Stomach (tissue), 9 donors: ENCODE data around the gene AP5S1. TPM values are rescaled to one million over a fixed set of nuclear protein-coding genes. Genes with fewer than 3 reads are reported as not detected.

Experiments used
- DNase-seq, 2 donors: peaks; one replicate each; pipeline versions ENCODE4 v3.0.0 to v3.0.0-alpha.2; 2013 to 2019
- H3K27ac ChIP-seq, 5 donors: fragments of 200-600 bp in 4 of 5; sonication (generic) in 4 of 5; one replicate each; pipeline ENCODE4 v1.5.1; 2013 to 2019; ENCODE audit warnings: mild to moderate bottlenecking in 1 of 5, moderate library complexity in 1 of 5
- H3K27me3 ChIP-seq, 3 donors: fragments of 200-600 bp; sonication (generic); one replicate each; pipeline ENCODE4 v1.5.1; 2017 to 2019; ENCODE audit warnings: mixed run types in 1 of 3
- H3K36me3 ChIP-seq, 4 donors: fragments of 200-600 bp; sonication (generic); 1 replicate in 3 of 4; 2 replicates in 1 of 4; pipeline ENCODE4 v1.5.1; 2016 to 2019
- H3K4me1 ChIP-seq, 4 donors: fragments of 200-600 bp; sonication (generic); one replicate each; pipeline ENCODE4 v1.5.1; 2016 to 2019
- H3K4me3 ChIP-seq, 4 donors: fragments of 200-600 bp; sonication (generic) in 3 of 4; one replicate each; pipeline ENCODE4 v1.5.1; 2016 to 2019; ENCODE audit warnings: mild to moderate bottlenecking in 1 of 4
- H3K9me3 ChIP-seq, 4 donors: fragments of 200-600 bp; sonication (generic); one replicate each; pipeline ENCODE4 v1.5.1; 2016 to 2019
- EP300 ChIP-seq: sonication (generic); formaldehyde crosslinking; IDR thresholded peaks from one replicate; pipeline ENCODE4 v1.6.1; 2017; ENCODE audit warnings: antibody characterized with exemption
- POLR2A ChIP-seq, 4 donors: fragments of 450-650 bp; IDR thresholded peaks; one replicate each; pipeline ENCODE4 v1.6.1; 2016; ENCODE audit warnings: antibody characterized with exemption in 4 of 4, control low read depth in 2 of 4, mild to moderate bottlenecking in 1 of 4, moderate library complexity in 1 of 4
- POLR2AphosphoS5 ChIP-seq, 3 donors: sonication (generic); formaldehyde crosslinking; IDR thresholded peaks; one replicate each; pipeline ENCODE4 v1.6.1; 2016; ENCODE audit warnings: antibody characterized with exemption in 3 of 3
- WGBS, 5 donors: extraction: QIAGEN DNeasy Blood & Tissue Kit in 3 of 5; methylation state at CpG; one replicate each; pipeline versions ENCODE4 v1.1.5 to v1.1.7; 2013 to 2018; 5-methylcytosine and 5-hydroxymethylcytosine counted together
- intact Hi-C: fragments of 100-400 bp; cut with DNase I; formaldehyde crosslinking; loops from one replicate; pipeline ENCODE4 v1.15.1; 2023; ENCODE audit warnings: low total_unique reads
- polyA plus RNA-seq, 3 donors: library from polyadenylated mRNA; stranded (reverse); fragments of 200-250 nt; gene quantifications; one replicate each; pipeline ENCODE4 v1.2.3, GENCODE V29; 2013
- total RNA-seq, 5 donors: library from RNA; depleted of rRNA; stranded (reverse); fragments of >200 nt; gene quantifications; one replicate each; pipeline versions ENCODE4 v1.1.0 to v1.2.3, GENCODE V29; 2014 to 2016
- TF ChIP-seq, protein P1 (sequence below), 7 experiments: fragments of 450-650 bp in 4 of 7; fragments of 200-600 bp in 3 of 7; sonication (generic) in 3 of 7; IDR thresholded peaks; one replicate each; pipeline ENCODE4 v1.5.1; 2016 to 2019; ENCODE audit warnings: antibody characterized with exemption in 7 of 7, control low read depth in 2 of 7, mild to moderate bottlenecking in 1 of 7
- donor health status: healthy with polysubstance abuse.
- donor health status: Bipolar disorder and iron deficiency.
- donor health status: healthy.

AP5S1 gene
- total and polyA plus RNA-seq, 8 donors: 1.8 to 14.8 (median 6.7) TPM

GRCh38 chr20:3819411-3820047 is 818 bp upstream of the AP5S1 start:
- intact Hi-C loops: no loop called here
- peak in 1 of 2 donors; percentile 31 for DNase-seq
- WGBS, 5 donors: 56 to 62% (median 58%) methylated on average over 19 to 20 of the region's 20 CpGs

DNA sequence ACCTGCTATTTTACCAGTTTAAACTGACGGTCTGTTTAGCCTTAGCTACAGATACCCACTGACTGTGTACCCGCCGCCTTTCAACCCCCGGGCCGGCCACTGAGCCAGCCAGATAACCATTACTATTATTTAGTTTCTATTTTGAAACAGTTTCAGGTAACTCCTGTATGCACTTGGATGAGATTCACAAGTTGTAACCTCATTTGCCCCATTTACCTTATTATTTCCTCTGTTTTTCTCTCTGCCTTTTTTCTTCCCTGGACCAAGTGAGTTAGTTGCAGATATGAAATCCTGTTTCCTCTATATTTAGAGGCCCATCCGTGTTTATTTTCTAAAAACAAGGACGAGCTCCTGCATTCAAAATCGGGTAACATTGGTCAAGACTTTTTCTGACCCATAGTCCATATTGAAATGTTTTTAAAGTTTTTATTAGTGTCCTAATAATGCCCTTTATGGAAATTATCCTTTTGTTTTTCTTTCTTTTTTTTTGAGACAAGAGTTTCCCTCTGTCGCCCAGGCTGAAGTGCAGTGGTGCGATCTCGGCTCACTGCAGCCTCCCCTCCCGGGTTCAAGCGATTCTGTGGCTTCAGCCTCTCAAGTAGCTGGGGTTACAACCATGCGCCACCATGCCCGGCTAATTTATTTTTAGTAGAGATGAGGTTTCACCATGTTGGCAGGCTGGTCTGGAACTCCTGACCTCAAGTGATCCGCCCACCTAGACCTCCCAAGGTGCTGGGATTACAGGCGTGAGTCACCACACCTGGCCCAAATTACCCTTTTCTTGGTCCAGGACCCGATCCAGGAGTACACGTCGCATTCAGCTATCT is 767 bp downstream of the AP5S1 start:
- TF ChIP-seq EP300: no peak
- no peak for TF ChIP-seq POLR2A (IDR thresholded peaks at IDR 0.05)
- TF ChIP-seq POLR2AphosphoS5 (IDR thresholded peaks at IDR 0.05): no peak
- TF ChIP-seq, protein P1, sequence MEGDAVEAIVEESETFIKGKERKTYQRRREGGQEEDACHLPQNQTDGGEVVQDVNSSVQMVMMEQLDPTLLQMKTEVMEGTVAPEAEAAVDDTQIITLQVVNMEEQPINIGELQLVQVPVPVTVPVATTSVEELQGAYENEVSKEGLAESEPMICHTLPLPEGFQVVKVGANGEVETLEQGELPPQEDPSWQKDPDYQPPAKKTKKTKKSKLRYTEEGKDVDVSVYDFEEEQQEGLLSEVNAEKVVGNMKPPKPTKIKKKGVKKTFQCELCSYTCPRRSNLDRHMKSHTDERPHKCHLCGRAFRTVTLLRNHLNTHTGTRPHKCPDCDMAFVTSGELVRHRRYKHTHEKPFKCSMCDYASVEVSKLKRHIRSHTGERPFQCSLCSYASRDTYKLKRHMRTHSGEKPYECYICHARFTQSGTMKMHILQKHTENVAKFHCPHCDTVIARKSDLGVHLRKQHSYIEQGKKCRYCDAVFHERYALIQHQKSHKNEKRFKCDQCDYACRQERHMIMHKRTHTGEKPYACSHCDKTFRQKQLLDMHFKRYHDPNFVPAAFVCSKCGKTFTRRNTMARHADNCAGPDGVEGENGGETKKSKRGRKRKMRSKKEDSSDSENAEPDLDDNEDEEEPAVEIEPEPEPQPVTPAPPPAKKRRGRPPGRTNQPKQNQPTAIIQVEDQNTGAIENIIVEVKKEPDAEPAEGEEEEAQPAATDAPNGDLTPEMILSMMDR (IDR thresholded peaks at IDR 0.05): no peak
- Histone ChIP-seq H3K36me3 (peaks cover 32 to 43% (median 43%) of the 10 kb centered on the region in 4 donors), H3K27ac (peak overlapping the region; percentile 93 to 100 (median 97)), H3K4me3 (peak overlapping the region; percentile 60 to 73 (median 64)), H3K4me1 (peaks cover 21 to 34% (median 30%) of the 10 kb centered on the region in 4 donors), H3K9me3 (no peaks in the 10 kb centered on the region), H3K27me3 (no peaks in the 10 kb centered on the region)
- DNase-seq: peak in 1 of 2 donors; percentile 16
- intact Hi-C loops: no loop called here
- 38 to 43% (median 41%) methylated on average over 20 of the region's 20 CpGs for WGBS, 5 donors

More at GRCh38 chr20:3819411-3820047, 818 bp upstream of the AP5S1 start:
- H3K4me1 ChIP-seq: peaks cover 21 to 43% (median 36%) of the 10 kb centered on the region in 4 donors
- TF ChIP-seq, protein P1 (IDR thresholded peaks at IDR 0.05): no peak
- TF ChIP-seq EP300: no peak
- no peak for TF ChIP-seq POLR2AphosphoS5 (IDR thresholded peaks at IDR 0.05)
- no peak for TF ChIP-seq POLR2A (IDR thresholded peaks at IDR 0.05)
- H3K27me3 ChIP-seq: no peaks in the 10 kb centered on the region
- H3K4me3 ChIP-seq: peak overlapping the region; percentile 60 to 73 (median 64)
- peak overlapping the region; percentile 93 to 100 (median 97) for H3K27ac ChIP-seq
- no peaks in the 10 kb centered on the region for H3K9me3 ChIP-seq
- peaks cover 18 to 28% (median 27%) of the 10 kb centered on the region in 4 donors for H3K36me3 ChIP-seq

DNA sequence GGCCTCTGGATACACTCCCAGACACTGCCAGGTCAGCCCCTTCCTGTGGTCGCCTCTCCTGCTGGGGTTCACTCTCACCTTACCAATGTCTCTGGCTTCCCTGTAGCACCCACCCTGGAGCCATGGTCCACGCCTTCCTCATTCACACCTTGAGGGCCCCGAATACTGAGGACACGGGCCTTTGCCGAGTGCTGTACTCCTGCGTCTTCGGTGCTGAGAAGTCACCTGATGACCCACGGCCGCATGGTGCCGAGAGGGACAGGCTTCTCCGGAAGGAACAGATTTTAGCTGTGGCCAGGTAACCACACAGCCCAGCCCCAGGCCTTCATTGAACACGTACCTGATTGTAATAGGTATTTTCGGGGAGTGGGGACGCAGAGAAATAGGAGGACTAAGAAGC is 1.6 kb downstream of the AP5S1 start:
- Histone ChIP-seq H3K27me3 (no peaks in the 10 kb centered on the region), H3K27ac (peak overlapping the region in 1 of 5 donors; percentile 99), H3K9me3 (no peaks in the 10 kb centered on the region), H3K4me3 (no peak overlapping the region), H3K4me1 (peaks cover 21 to 33% (median 30%) of the 10 kb centered on the region in 4 donors), H3K36me3 (peaks cover 32 to 52% (median 52%) of the 10 kb centered on the region in 4 donors)
- WGBS, 5 donors: 90 to 95% (median 94%) methylated on average over 11 to 14 of the region's 14 CpGs
- peak in 1 of 2 donors; percentile 13 for DNase-seq
- TF ChIP-seq EP300: no peak
- TF ChIP-seq POLR2A (IDR thresholded peaks at IDR 0.05): no peak
- TF ChIP-seq POLR2AphosphoS5 (IDR thresholded peaks at IDR 0.05): no peak
- TF ChIP-seq, protein P1 (IDR thresholded peaks at IDR 0.05): no peak
- intact Hi-C loops: no loop called here

DNA sequence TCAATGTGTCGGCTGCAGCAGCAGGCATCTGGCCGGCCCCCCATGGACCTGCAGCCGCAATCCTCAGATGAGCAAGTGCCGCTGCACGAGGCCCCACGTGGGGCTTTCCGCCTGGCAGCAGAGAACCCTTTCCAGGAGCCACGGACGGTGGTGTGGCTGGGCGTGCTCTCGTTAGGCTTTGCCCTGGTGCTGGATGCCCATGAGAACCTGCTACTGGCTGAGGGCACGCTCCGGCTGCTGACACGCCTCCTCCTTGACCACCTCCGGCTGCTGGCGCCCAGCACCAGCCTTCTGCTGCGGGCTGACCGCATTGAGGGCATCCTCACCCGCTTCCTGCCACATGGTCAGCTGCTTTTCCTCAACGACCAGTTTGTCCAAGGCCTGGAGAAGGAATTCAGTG is 3.5 kb downstream of the AP5S1 start:
- H3K36me3 ChIP-seq: peaks cover 32 to 70% (median 68%) of the 10 kb centered on the region in 4 donors
- H3K27me3 ChIP-seq: no peaks in the 10 kb centered on the region
- H3K4me3 ChIP-seq: no peak overlapping the region
- H3K4me1 ChIP-seq: peaks cover 11 to 22% (median 19%) of the 10 kb centered on the region in 4 donors
- TF ChIP-seq, protein P1 (IDR thresholded peaks at IDR 0.05): no peak
- TF ChIP-seq EP300 (no peak), POLR2AphosphoS5 (IDR thresholded peaks at IDR 0.05) (no peak), POLR2A (IDR thresholded peaks at IDR 0.05) (no peak)
- no peak overlapping the region for H3K27ac ChIP-seq
- peak in 1 of 2 donors; percentile 3 for DNase-seq
- WGBS, 5 donors: 90 to 96% (median 91%) methylated on average over 14 to 20 of the region's 20 CpGs
- H3K9me3 ChIP-seq: no peaks in the 10 kb centered on the region
- intact Hi-C loops: no loop called here
